Epithelial cell of proximal tubule (primary cell): ENCODE measurements around the gene USF2. TPM values are rescaled to one million over a fixed set of nuclear protein-coding genes. Genes with fewer than 3 reads are reported as not detected.
"Not testable (repeated sequence)": the region's sequence is repeated elsewhere in the genome, so short reads cannot be mapped to it uniquely, and the experiment has no call there.

Experiments used
- DNase-seq: peaks from one replicate; pipeline ENCODE4 v3.0.0-alpha.2; 2011; ENCODE audit warnings: low read depth
- H3K4me3 ChIP-seq: 2 replicates; pipeline ENCODE4 v1.5.1; 2011; ENCODE audit warnings: low read depth, mild to moderate bottlenecking, low read length
- CTCF ChIP-seq: conservative IDR thresholded peaks from 2 replicates; pipeline ENCODE4 v1.5.1; 2012; ENCODE audit warnings: low read depth, mild to moderate bottlenecking, low read length
- total RNA-seq: library from RNA; depleted of rRNA; stranded (reverse); fragments of >200 nt; gene quantifications from 2 replicates; pipeline ENCODE4 v1.2.3, GENCODE V29; 2015

The USF2 gene
- total RNA-seq, 1 donor from 2014 or later, result 62.9 TPM

DNA sequence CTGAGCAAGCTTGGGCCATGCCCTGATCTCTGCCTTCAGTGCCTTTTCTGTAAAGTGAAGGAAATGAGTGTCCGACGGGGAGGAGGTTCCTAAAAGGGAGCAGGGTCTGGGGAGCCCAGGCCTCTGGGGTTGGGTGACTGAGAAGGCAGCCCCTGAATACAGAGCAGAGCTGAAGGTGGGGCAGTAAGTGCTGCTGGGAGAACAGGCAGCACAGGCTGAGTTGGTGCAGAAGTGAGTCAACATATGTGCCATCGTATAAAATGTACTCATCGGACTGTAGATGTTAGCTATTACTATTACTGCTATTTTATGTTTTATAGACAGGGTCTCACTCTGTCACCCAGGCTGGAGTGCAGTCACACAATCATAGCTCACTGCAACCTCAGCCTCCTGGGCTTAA lies 12.5 kb downstream of the USF2 start:
- DNase-seq, result no peak
- TF ChIP-seq CTCF, result no peak
- no peak overlapping the region for H3K4me3 ChIP-seq

DNA sequence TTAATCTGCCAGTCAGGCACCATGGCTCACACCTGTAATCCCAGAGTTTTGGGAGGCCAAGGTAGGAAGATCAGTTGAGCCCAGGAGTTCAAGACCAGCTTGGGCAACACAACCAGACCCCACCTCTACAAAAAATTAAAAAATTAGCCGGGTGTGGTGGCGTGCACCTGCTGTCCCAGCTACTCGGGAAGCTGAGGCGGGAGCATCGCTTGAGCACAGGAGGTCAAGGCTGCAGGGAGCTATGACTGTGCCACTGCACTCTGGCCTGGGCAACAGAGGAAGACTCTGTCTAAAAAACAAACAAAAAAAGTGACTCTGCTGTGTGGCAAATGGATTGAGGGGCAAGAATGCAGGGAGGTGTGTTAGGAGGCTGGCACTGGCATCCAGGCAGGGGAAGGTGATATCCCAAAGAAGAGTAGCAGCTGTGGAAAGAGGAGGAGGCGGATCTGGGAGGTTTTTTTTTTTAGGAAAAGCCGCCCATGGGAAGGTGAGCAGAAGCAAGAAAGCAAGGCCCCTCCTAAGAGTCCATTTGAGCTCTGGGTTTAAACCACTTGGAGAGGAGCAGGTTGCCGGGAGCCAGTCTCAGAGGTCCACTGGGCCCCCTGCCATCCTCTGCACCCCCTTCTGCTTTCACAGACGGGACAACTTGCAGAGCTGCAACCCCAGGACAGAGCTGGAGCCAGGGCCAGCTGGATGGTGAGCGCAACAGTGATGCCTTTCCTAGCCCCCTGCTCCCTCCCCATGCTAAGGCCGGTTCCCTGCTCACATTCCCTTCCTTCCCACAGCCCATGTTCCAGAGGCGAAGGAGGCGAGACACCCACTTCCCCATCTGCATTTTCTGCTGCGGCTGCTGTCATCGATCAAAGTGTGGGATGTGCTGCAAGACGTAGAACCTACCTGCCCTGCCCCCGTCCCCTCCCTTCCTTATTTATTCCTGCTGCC lies 15.7 kb downstream of the USF2 start:
- H3K4me3 ChIP-seq, result no peak overlapping the region
- DNase-seq, result no peak
- no peak for TF ChIP-seq CTCF

GRCh38 chr19:35285095-35285449 lies 16.3 kb downstream of the USF2 start:
- H3K4me3 ChIP-seq, result no peak overlapping the region
- no peak for DNase-seq
- no peak for TF ChIP-seq CTCF

GRCh38 chr19:35285465-35285864 lies 16.7 kb downstream of the USF2 start:
- not testable (repeated sequence) for H3K4me3 ChIP-seq

DNA sequence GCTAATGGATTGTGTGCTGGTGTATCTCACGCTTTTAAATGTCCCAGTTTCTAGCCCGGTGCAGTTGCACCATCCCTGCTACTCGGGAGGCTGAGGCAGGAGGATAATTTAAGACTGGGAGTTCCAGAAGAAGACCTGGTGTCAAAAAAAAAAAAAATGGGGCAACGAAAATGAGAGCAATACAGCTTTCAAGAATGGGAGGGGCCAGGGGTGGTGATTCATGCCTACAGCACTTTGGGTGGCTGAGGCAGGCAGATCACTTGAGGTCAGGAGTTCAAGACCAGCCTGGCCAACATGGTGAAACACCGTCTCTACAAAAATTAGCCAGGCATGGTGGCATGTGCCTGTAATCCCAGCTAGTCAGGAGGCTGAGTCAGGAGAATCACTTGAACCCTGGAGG lies 17.3 kb downstream of the USF2 start:
- H3K4me3 ChIP-seq, DNase-seq: not testable (repeated sequence)

More at GRCh38 chr19:35285465-35285864, 16.7 kb downstream of the USF2 start:
- not testable (repeated sequence) for DNase-seq

- TF ChIP-seq CTCF, result no peak
- DNase-seq, result no peak
- H3K4me3 ChIP-seq, result no peak overlapping the region
These were observed 19.0 kb downstream of the USF2 start for GRCh38 chr19:35287713-35288112.

GRCh38 chr19:35288331-35288730 lies 19.6 kb downstream of the USF2 start:
- H3K4me3 ChIP-seq, result no peak overlapping the region
- no peak for DNase-seq
- no peak for TF ChIP-seq CTCF

GRCh38 chr19:35288906-35289305 lies 20.1 kb downstream of the USF2 start:
- TF ChIP-seq CTCF, result no peak
- DNase-seq, result no peak
- H3K4me3 ChIP-seq, result no peak overlapping the region
